HG03442 (cell line): Measurements from ENCODE around the gene PRKCQ.
"Not testable (repeated sequence)": the region's sequence is repeated elsewhere in the genome, so short reads cannot be mapped to it uniquely, and the experiment has no call there.

Experiments used
- ATAC-seq: cut with Tn5 transposase; IDR thresholded peaks from one replicate; pipeline ENCODE4 v1.9.1; 2021; ENCODE audit warnings: mild to moderate bottlenecking, moderate library complexity; ENCODE audit not compliant: unreplicated experiment

PRKCQ gene

DNA sequence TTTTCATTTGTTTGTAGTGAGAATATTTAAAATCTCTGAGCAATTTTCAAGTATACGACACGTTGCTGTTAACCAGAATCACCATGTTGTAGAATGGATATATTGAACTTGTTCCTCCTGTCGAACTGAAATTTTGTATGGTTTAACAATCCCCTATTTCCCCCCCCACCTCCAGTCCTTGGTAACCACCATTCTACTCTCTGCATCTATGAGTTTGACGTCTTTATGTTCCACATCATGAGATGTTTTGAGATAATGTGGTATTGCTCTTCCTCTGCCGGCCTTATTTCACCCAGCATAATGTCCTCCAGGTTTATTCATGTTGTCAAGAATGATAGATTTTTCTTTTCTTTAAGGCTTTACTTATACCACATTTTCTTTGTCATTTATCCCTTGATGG lies 17.4 kb upstream of the PRKCQ start:
- ATAC-seq = no peak

DNA sequence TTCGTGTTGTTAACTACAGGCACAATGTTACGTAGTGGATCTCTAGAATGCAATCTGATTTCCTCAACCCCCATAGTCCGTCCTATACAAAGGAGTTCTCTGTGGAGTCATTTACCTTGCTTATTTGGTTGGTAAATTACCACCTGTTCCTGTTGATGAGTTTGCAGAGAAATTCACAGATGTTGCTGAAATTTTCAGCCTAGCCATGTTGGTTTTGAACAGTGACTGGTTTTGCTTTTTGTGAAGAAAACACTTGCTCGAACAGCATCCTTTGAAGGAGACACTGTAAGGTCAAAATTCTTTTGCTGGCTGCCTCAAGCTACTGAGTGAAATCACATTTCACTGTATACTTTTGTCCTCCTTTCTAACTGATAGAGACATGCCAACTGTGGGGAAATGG lies 15.4 kb upstream of the PRKCQ start:
- no peak for ATAC-seq

GRCh38 chr10:6593241-6593671 lies 13.2 kb upstream of the PRKCQ start:
- no peak for ATAC-seq

DNA sequence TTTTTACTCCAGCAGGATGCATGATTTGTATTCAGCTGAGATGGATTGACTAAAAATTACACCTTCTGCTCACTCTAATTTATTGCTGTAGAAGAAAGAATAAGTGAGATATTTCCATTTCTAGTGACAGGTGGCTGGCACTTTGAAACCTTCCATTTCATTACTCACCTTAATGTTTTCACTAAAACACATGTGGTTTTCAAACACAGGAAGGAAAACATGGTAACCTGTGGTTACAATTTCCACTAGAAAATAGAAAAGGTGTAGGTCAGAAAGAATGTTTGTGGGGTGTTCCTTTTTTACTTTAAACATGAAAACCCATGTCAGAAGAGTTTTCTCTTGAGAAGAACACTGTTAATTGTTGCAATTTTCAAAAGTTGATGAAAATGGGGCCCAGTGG lies 12.0 kb upstream of the PRKCQ start:
- no peak for ATAC-seq

GRCh38 chr10:6591668-6592067 lies 11.6 kb upstream of the PRKCQ start:
- no peak for ATAC-seq

DNA sequence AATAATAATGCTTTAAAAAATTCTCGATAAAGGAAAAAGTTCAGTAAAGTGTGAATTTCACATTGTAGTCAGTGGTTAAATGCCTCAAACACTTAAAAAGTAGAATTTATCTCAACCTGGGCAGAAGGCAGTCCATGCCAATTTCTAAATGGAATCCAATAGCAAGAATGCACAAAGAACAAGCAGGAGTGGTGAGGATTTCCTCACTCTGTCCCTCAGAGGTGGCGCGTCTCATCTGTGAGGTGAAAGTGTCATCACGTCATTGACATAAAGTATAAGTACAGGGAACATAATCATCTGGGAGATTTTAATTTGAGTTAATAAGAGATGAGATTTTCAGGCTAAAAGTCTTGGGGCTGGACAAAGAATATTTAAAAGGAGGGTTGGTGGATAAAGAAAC lies 10.0 kb upstream of the PRKCQ start:
- ATAC-seq = no peak

DNA sequence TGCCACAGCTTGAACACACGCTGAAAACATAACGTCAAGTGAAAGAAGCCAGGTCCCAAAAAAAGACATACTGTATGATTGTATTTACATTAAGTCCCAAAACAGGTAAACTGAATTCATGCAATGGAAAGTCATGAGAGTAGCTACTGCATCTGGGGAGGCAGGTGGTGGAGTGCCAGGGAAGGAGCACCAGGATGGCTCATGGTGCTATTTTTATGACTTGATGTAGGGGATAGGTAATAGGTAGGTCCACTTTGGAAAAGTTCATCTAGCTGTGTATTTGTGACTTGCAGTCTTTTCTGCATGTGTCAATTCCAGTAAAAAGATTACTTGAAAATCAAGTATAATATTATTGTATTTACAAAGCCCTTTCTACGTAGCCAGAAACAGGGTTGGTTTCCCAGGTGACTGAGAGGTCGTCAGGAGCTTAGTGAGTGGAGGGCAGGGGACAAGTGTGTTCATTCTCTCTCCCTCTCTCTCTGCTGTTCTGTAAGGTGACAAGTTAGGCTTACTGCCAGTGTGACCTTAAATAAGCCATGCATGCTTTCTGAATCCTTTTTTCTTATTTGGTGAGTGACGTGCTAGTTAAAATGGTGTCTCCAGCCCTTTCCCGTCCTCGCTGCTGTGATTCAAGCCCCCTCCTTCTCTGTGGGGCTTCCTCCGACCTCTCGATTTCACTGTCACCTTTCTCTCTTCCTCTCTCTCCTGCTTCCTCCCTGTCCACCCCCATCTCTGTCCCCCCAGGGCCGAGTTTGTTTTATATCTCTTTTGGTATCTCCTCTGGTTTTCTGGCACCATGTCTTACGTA lies 9.4 kb upstream of the PRKCQ start:
- ATAC-seq = no peak

GRCh38 chr10:6588845-6589244 lies 8.8 kb upstream of the PRKCQ start:
- no peak for ATAC-seq

DNA sequence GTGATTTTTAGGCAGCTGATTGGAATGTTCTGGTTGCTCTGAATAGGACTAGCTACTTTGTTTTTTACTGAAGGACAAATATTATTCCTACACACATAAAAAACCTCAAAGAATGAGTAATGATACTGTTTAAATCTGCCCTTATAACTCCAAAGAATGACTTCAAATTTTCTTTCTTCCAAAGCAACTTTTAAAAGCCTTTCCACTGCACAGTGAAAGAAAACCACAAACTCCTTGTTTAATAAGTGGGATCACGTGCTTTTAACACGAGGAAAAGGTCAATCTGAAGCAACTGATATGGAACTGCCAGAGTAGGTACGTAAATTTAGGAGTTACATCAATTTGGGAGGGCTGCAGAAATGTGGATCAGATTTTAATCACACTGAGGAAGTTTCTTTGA lies 8.0 kb upstream of the PRKCQ start:
- no peak for ATAC-seq

GRCh38 chr10:6586501-6586900 lies 6.4 kb upstream of the PRKCQ start:
- ATAC-seq = no peak

- ATAC-seq = no peak
Measured at GRCh38 chr10:6583447-6583846, 3.4 kb upstream of the PRKCQ start.

DNA sequence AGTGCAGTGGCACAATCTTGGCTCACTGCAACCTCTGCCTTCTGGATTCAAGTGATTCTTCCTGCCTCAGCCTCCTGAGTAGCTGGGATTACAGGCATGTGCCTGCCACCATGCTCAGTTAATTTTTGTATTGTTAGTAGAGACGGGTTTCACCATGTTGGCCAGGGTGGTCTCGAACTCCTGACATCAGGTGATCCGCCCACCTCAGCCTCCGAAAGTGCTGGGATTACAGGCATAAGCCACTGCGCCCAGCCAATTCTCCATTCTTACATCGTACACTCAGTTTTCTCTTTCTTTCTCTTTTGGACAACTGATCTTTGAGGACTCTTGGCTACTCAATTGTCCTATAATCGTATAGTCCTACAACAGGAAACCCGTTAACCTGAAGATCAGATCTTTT lies 2.8 kb upstream of the PRKCQ start:
- ATAC-seq = not testable (repeated sequence)

DNA sequence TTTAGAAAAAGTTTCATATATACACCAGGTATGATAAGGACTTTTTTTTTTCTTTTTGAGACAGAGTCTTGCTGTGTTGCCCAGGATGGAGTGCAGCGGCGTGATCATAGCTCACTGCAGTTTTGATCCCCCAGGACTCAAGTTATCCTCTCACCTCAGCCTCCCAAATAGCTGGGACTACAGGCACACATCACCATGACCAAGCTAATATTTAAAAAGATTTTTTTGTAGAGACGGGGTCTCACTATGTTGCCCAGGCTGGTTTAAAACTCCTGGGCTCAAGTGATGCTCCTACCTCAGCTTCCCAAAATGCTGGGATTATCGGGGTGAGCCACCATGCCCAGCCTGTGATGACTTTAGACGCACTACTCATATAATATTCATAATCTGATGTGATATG lies 2.2 kb upstream of the PRKCQ start:
- no peak for ATAC-seq

GRCh38 chr10:6581778-6582228 lies 1.7 kb upstream of the PRKCQ start:
- no peak for ATAC-seq

- not testable (repeated sequence) for ATAC-seq
Measured at GRCh38 chr10:6581223-6581622, 1.1 kb upstream of the PRKCQ start.

DNA sequence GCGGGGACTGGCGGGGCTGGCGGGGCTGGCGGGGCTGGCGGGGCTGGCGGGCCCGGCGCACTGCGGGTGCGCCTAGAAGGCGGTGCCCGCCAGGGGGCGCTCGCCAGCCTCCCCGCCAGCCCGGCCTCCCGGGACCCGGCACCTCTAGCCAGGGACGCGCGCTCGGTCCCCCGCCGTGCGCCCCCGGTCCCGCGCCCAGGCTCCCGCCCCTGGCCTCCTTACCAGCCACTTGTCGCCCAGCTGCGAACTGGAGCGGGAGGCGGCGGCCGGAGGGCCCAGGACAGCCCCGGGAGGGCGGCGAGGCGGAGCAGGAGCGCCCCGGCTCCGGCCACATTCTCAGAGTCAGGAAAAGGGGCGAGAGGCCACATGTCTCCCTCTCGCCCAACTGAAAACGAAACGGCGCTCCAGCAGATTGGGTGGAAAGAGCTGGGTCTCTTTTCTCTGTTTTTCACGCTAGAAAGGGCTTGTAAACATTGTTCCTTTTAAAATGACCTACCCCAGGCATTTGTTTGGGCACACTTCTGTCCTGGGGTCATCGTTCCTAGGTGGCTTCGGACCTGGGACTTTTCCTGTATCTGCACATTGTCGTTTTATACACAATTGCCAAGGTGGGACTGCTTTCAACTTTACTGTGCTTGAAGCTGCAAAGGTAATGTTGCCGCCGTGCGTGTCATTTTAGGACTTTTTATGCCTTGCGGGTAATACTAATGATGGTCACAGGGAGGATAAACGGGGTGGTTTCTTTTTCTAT lies 378 bp upstream of the PRKCQ start:
- peak; percentile 89 for ATAC-seq

DNA sequence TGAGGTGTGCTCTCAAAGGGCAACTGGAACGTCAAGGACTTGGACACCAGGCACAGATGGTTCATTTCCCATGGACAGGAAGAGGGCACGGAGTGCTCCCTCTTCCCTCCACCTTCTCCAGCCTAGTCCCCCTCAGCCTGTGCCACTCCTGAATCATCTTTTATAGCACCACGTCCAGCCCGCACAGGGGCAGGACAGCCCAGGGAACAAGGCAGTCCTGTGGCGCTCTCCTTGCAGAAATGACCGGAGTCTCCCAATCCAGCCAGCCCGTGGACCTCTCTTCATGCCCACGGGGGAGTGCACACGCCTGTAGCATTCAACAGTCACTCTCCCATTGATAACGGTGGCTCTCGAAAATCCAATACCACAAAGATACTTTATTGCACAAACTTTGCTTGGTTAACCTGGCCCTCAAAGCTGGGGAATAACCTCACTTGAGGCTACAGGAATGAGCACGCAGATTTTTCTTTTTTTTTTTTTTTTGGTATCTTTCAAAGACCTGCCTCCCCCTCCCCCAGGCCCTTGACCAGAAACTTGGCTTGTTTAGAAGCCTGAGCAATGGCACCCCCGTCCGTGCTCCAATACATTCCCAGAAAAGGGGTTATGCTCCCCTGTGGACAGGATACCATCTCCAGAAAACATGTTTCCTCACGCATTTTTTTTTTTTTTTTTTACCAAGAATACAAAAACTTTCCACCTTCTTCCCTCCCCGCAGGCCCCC lies 733 bp downstream of the PRKCQ start:
- ATAC-seq = no peak

DNA sequence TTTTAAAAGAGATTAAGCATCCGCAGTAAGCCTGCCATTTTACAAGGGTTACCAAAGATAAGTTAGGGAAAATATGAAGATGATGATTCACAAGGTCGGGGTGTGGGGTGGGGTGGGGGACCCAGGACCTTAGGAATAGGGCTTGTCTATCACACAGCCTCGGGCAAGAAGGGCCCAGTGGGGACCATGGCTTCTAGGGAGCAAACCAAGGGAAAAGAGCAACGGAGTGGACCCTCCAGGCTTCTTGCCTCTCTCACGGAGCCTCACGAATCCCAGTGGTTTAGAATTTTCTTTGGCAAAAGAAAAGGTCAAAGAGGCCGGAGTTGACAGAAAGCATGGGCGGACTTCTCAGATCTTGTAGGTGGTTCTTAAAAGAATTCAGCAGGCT lies 1.3 kb downstream of the PRKCQ start:
- no peak for ATAC-seq

DNA sequence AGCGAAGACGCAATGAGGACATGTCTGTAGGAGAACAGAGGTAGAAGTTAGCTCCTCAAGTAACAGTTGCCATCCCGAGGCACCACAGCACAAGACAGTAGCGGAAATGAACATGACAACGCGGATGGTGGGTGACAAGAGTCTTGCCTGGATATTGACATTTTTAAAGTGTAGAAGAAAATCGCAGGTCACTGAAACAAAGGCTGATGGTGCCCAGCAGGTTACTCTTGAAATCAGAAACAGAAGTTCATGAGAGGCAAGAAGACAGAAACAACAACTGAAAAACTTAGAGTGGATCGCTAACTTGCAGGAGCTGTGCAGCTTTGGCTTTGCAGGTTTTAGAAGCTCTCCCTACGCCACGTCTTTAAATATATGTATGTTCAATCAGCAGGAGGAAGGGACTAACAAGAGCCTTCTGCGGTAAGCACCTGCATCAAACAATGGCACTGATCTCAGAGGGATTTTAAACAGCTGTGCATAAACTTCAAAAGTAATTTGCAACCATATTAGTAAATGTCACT lies 1.8 kb downstream of the PRKCQ start:
- ATAC-seq = no peak

GRCh38 chr10:6576326-6576725 lies 3.8 kb downstream of the PRKCQ start:
- ATAC-seq = no peak

DNA sequence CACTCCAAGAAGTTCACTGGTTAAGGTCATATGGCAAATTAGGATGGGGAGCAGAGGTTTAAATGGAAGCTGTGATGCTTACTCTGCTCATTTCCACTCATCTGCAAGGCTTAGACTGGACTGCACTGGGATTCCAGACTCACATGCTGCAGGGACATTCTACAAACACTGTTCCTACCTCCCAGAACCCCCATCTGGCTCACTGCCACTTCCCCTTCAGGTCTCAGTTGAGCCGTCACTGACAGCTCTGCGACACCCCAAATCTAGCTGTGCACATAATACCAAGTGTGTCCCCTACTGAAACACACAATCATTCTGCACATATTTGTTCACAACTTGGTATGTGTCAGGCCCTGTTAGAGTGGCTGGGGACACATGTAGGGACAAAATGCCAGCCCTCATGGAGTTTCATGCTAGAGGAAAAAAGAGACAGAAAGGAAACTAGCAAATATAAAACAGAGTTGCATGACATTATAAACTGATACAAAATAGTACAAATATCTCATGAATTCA lies 5.4 kb downstream of the PRKCQ start:
- ATAC-seq = no peak
